ENCODE measurements around the gene ERICH4. TPM values are rescaled to one million over a fixed set of nuclear protein-coding genes. Genes with fewer than 3 reads are reported as not detected.

The ERICH4 gene
- total and polyA plus RNA-seq, 2 of the 13 experiments (the other 11 are each of a cell fraction or from before 2014, with no cell fraction given) = 0.40 to 0.64 TPM

- ChIA-PET POLR2A (interaction anchor here (0.9 to 3.7 kb wide), 9 partner anchors 9 to 164 kb away, joined by 3 to 55 read pairs (median 4); partner anchors contain the start of genes B9D2 and DMAC2), CTCF (ENCODE audit: low intra/inter-chr PET ratio, low total read pairs) (no interaction called here)
- peak; percentile 12 for ATAC-seq
- in situ Hi-C loops (cut with HindIII; ENCODE audit: extremely low pct_ligation_motif_present, low pct_unique_long_range_greater_than_20kb) = no loop called here
- no peak for DNase-seq (ENCODE audit: low spot score)
- intact Hi-C loops (cut with micrococcal nuclease; ENCODE audit: unreplicated experiment) = no loop called here
- H3K4me1 ChIP-seq (ENCODE audit: insufficient read depth, low read length) = peaks cover 44% of the 10 kb centered on the region
- 89% methylated on average over 19 of the region's 36 CpGs for WGBS (ENCODE audit: low lambda C conversion rate)
- H3K9ac ChIP-seq (ENCODE audit: insufficient read depth, low read depth, low read length) = peak overlapping the region; percentile 80
- no peaks in the 10 kb centered on the region for H3K27me3 ChIP-seq (ENCODE audit: control insufficient read depth in 1 of 2, insufficient read depth in 2 of 2, low read length in 2 of 2)
- FAIRE-seq = no peak
- H3K79me2 ChIP-seq (ENCODE audit: insufficient read depth, low read length) = no peaks in the 10 kb centered on the region
- H3K4me2 ChIP-seq (ENCODE audit: low read depth, low read length) = peak overlapping the region; percentile 90
- BruUV-seq (replicated peaks) = no TSS peak
- no peaks in the 10 kb centered on the region for H3K9me3 ChIP-seq (ENCODE audit: low read length)
- peaks cover 11 to 12% of the 10 kb centered on the region in 2 experiments; a peak in 3 of 5 replicates for H3K36me3 ChIP-seq (replicated peaks in 1 of 2; ENCODE audit: control insufficient read depth in 1 of 2, insufficient read depth in 2 of 2, low read length in 2 of 2)
- H3K27ac ChIP-seq (ENCODE audit: extremely low read length, insufficient read depth, low read length) = no peak overlapping the region
- H4K20me1 ChIP-seq (ENCODE audit: insufficient read depth, low read length) = no peaks in the 10 kb centered on the region
- no peak overlapping the region for H2AFZ ChIP-seq (ENCODE audit: low read length)
- H3K4me3 ChIP-seq (replicated peaks in 1 of 3; ENCODE audit: insufficient read depth in 1 of 3, low read depth in 2 of 3, low read length in 3 of 3) = peak overlapping the region in 2 of 3 experiments; percentile 62 to 76; a peak in 3 of 6 replicates
- TF ChIP-seq NRL (CRISPR knock-in tag; IDR thresholded peaks at IDR 0.05; ENCODE audit: borderline replicate concordance) = no peak
- no peak for TF ChIP-seq ZNF256 (CRISPR knock-in tag; conservative IDR thresholded peaks at IDR 0.05)
- 0 out of 2 replicates have a peak, but pooled peaks have one; percentile 21 for TF ChIP-seq ZNF274 (CRISPR knock-in tag; IDR thresholded peaks at IDR 0.05)
- TF ChIP-seq ZNF446 (CRISPR knock-in tag; IDR thresholded peaks at IDR 0.05) = no peak
- TF ChIP-seq ZNF335 (CRISPR knock-in tag; IDR thresholded peaks at IDR 0.05) = no peak
- TF ChIP-seq ZNF234 (CRISPR knock-in tag; conservative IDR thresholded peaks at IDR 0.05) = no peak
- no peak for TF ChIP-seq ZNF430 (CRISPR knock-in tag; IDR thresholded peaks at IDR 0.05)
- no peak for TF ChIP-seq SALL1 (CRISPR knock-in tag; IDR thresholded peaks at IDR 0.05)
- no peak for TF ChIP-seq ZSCAN29 (CRISPR knock-in tag; conservative IDR thresholded peaks at IDR 0.05)
- no peak for TF ChIP-seq SCMH1 (CRISPR knock-in tag; IDR thresholded peaks at IDR 0.05; ENCODE audit: borderline replicate concordance)
- no peak for TF ChIP-seq PAF1 (CRISPR knock-in tag; IDR thresholded peaks at IDR 0.05)
- TF ChIP-seq, protein P1, sequence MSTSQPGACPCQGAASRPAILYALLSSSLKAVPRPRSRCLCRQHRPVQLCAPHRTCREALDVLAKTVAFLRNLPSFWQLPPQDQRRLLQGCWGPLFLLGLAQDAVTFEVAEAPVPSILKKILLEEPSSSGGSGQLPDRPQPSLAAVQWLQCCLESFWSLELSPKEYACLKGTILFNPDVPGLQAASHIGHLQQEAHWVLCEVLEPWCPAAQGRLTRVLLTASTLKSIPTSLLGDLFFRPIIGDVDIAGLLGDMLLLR (CRISPR knock-in tag; IDR thresholded peaks at IDR 0.05) = no peak
- TF ChIP-seq HDAC6 (IDR thresholded peaks at IDR 0.05; ENCODE audit: low read depth, low read length) = no peak
- TF ChIP-seq HNRNPL (IDR thresholded peaks at IDR 0.05; ENCODE audit: low read depth, low read length) = 0 out of 2 replicates have a peak, but pooled peaks have one; percentile 11
- TF ChIP-seq GLI4 (CRISPR knock-in tag; IDR thresholded peaks at IDR 0.05; ENCODE audit: borderline replicate concordance) = no peak
- no peak for TF ChIP-seq NONO (IDR thresholded peaks at IDR 0.05)
- TF ChIP-seq NONO (CRISPR knock-in tag; conservative IDR thresholded peaks at IDR 0.05) = no peak
- no peak for TF ChIP-seq KLF9 (CRISPR knock-in tag; IDR thresholded peaks at IDR 0.05; ENCODE audit: low read depth)
- TF ChIP-seq, protein P2, sequence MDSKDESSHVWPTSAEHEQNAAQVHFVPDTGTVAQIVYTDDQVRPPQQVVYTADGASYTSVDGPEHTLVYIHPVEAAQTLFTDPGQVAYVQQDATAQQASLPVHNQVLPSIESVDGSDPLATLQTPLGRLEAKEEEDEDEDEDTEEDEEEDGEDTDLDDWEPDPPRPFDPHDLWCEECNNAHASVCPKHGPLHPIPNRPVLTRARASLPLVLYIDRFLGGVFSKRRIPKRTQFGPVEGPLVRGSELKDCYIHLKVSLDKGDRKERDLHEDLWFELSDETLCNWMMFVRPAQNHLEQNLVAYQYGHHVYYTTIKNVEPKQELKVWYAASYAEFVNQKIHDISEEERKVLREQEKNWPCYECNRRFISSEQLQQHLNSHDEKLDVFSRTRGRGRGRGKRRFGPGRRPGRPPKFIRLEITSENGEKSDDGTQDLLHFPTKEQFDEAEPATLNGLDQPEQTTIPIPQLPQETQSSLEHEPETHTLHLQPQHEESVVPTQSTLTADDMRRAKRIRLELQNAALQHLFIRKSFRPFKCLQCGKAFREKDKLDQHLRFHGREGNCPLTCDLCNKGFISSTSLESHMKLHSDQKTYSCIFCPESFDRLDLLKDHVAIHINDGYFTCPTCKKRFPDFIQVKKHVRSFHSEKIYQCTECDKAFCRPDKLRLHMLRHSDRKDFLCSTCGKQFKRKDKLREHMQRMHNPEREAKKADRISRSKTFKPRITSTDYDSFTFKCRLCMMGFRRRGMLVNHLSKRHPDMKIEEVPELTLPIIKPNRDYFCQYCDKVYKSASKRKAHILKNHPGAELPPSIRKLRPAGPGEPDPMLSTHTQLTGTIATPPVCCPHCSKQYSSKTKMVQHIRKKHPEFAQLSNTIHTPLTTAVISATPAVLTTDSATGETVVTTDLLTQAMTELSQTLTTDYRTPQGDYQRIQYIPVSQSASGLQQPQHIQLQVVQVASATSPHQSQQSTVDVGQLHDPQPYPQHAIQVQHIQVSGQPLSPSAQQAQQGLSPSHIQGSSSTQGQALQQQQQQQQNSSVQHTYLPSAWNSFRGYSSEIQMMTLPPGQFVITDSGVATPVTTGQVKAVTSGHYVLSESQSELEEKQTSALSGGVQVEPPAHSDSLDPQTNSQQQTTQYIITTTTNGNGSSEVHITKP (CRISPR knock-in tag; IDR thresholded peaks at IDR 0.05; ENCODE audit: low read depth) = no peak
- no peak for TF ChIP-seq ZNF616 (CRISPR knock-in tag; IDR thresholded peaks at IDR 0.05; ENCODE audit: low read depth)
- no peak for TF ChIP-seq GTF2F1 (IDR thresholded peaks at IDR 0.05; ENCODE audit: low read length)
- no peak for TF ChIP-seq ZNF740 (CRISPR knock-in tag; IDR thresholded peaks at IDR 0.05)
Observed at GRCh38 chr19:41426116-41426841, 16.7 kb upstream of the ERICH4 start.

Data from HepG2 (cell line).